Erythroblast (primary cell): ENCODE results near the gene AQP11.
A peak's percentile ranks its signal among the peaks of the same experiment; 100 is the strongest.
"Not testable (repeated sequence)": the region's sequence is repeated elsewhere in the genome, so short reads cannot be mapped to it uniquely, and the experiment has no call there.

Experiments
- DNase-seq, 2 experiments: peaks; one replicate each; lab custom pipeline; 2025; lab: John Stamatoyannopoulos, UW
- GATA1 ChIP-seq: IDR thresholded peaks from 2 replicates; pipeline ENCODE4 v1.6.1; 2011; ENCODE audit warnings: low read depth, mild to moderate bottlenecking, control low read depth, low read length, moderate library complexity
- POLR2A ChIP-seq: IDR thresholded peaks from 2 replicates; pipeline ENCODE4 v1.6.1; 2011; ENCODE audit warnings: mild to moderate bottlenecking, low read length

Gene AQP11

DNA sequence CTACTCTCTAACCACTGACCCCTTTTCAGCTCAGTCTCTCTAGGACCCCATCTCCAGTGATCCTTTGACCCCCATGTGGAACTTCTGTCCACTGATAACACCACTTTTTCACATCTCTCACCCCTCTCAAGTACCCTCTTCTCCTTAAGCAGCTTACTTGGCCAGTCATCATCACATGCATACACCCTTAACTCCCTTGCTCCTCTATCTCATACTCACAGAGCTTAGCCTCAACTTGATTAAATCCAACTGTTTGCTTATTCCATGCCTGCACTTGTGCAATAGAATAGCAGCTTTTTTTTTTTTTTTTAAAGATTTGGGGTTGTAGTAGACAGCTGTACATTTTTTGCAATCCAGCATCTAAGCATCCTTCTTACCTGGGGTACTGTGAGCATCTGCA is 22.2 kb downstream of the AQP11 start:
- no peak for TF ChIP-seq POLR2A
- TF ChIP-seq GATA1: no peak
- peak; percentile 76 to 85 for DNase-seq

DNA sequence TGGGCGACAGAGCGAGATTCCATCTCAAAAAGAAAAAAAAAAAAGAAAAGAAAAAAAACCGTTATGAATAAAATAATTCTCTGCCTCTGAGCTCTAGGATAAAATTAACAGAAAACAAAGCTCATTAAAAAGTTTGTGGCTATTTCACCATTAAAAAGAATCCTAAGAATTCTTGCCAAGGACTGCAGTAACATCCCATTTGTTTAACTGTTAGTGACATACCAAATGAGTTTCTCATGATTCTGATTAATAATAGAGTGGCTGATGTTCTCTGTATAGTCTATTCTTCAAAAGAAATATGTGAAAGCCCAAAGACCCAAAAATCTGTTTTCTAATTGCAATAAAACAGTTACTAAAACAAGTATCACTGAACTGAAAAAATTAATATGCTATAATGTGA is 28.1 kb downstream of the AQP11 start:
- DNase-seq: no peak

DNA sequence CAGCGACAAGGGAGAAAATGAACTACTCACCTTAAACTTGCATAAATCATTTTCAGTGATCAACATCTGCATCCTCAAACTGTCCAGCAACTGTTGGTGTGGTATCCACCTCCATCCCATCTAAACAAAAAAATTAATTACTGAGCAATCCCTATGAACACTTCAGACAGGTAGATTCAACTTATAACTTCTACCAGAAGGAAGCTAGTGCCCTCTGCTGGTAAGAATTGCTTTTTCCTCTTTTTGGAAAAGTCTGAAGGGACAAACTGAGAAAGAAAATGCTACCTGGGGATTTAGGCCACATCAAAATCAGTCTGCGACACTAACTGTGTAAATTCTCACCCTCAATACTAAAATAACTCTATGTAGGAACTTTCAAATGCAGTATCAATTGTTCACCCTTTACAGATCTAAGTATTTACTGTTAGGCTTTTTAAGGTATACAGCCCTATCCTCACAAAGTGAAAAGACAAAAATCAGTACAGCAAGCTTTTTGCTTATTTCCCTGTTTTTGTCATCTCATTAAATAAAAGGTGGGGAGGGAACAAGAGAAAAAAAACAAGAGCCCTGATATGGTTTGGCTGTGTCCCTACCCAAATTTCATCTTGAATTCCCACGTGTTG is 29.9 kb downstream of the AQP11 start:
- TF ChIP-seq GATA1 (no peak), POLR2A (no peak)
- peak; percentile 60 to 82 for DNase-seq

More for the DNA sequence above, 28.1 kb downstream of the AQP11 start:
- TF ChIP-seq GATA1 (no peak), POLR2A (no peak)

DNA sequence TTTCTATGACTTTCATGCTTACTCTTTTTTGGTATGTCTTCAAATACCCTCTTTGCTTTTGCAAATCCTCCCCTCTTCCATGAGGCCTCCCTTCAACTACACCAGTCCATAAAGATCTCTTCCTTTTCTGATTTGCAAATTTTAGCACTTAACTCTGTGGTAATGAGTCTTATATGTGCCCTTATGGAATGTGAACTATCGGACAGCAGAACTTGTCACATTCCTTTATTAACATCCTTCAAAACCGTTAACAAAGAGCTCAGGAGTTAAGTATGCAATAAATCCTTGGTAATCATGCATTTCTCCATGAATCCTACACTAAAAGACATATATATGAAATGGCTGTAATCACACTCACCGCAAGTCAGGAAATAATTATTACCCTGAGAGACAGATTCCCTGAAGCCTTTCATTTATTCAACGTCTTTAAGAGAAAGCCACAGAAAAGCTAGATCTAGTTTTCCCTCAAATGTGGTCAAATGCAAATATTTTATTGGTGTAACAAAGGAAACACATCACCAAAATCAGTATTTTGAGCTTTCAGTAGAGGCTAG is 40.5 kb downstream of the AQP11 start:
- no peak for DNase-seq
- TF ChIP-seq GATA1 (no peak), POLR2A (no peak)

DNA sequence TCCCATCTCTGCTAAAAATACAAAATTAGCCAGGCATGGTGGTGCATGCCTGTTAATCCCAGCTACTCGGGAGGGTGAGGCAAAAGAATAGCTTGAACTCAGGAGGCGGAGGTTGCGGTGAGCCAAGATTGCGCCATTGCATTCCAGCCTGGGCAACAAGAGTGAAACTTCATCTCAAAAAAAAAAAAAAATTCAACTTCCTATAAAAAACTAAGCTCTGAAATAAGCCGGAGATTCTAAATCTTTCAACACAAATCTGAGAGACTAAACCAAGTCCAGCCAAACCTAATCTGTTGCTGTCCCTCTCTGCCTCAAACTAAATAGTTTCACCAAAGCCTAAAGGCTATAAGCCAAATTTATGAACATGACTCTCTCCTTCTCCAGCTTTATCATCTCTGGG is 44.2 kb downstream of the AQP11 start:
- not testable (repeated sequence) for DNase-seq

DNA sequence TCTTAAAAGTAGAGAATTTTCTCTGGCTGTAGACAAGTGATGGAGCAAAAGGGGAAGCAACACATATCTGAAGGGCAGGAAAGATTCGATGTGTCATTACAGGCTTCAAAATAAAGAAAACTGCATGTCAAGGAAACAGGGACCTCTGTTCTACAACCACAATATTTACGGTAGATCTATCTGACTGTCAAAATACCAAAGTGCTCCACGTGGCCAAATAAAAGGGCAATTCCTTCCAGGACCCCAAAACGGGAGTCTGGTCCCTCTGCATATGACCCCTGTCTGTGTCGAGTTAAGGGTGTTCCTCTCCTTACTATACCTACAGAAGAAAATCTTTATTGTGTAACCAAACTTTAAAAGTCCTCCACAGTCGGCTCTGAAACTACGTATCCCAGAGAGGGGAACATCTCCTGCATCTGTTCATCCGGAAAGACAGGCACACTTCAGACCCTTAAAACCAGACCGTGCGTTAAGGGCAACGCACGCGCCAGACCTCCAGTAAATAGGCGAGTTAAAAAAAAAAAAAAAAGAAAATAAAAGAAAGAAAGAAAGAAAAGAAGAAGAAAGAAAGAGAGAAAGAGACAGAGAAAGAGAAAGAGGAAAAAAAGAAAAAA is 47.1 kb downstream of the AQP11 start:
- TF ChIP-seq POLR2A (no peak), GATA1 (no peak)
- DNase-seq: peak; percentile 52

DNA sequence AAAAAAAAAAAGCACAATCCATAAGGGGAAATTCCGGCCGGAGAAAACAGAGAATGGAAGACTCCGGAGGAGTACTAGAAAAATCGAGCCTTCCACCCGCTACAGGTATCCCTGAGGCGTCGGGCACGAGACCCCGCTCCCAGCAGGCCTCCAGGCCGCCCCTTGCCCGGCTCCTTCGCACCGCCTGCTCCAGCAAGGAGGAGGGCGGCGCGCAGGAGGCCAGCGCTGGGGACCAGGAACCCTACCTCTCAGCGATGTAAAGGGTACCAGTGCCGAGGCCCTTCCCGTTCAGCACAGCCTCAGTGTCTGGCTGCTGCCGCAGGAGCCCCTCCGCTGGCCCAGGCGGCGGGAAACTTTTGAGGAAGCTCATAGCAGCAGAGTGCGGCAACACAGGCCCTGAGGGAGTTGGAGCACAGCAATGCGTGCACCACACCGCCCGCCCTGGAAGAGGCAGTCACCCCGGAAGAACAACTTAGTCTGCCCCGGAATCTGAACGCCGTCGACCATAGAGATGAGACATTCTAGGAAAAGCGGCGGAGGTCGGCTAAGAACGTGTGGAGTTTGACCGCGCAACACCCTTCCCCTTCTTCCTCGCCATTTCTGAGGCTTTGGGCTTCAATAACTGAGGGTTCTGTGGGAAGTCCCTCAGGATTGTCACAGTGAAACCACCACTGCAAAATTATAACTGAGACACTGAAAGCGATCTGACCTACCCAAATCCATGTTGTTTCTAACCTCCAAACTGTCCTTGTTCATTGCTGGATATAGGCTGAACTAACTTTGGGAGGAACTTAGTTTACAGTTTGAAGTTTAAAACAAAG is 47.8 kb downstream of the AQP11 start, which contains the start of gene CLNS1A:
Gene CLNS1A, minus strand, starts transcription at position 450 of the 821 bp plus-strand sequence. Its CDS starts 80 bp downstream, at position 370.
- TF ChIP-seq GATA1: no peak
- peak; percentile 95 for TF ChIP-seq POLR2A
- DNase-seq: peak; percentile 90 to 92

DNA sequence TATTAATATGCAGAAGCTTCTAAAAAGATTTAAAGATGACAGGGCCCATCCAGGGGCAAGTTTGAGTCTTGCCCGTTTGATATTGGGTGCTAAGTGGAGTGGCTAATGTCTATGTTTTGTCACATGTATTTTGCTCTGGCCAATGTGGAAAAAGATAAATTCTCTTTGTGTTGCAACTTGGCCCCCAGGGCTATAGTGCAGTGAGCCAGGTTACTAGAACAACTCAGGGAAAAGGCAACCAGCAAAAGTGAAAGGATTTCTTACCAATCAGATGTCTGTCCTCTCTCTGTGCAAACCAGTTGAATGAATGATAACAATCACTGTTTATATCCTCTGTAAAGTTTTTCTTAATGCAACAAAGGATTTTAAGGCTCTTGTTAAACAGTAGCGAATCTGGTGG is 52.5 kb downstream of the AQP11 start:
- TF ChIP-seq GATA1 (no peak), POLR2A (no peak)
- DNase-seq: no peak

DNA sequence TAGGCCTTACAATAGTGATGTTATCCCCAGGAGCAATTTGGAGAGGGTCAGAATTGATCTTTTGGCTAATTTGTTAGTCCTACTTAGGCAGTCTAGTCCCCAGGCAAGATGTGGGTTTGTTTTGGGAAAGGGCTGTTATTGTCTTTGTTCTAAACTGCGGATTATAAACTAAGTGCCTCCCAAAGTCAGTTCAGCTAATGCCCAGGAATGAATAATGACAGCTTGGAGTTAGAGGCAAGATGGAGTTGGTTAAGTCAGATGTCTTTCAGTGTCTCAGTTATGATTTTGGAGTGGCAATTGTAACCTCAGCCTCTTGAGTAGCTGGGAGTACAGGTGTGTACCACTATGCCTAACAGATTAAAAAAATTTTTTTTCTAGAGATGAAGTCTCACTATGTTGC is 55.1 kb downstream of the AQP11 start:
- TF ChIP-seq GATA1: no peak
- no peak for TF ChIP-seq POLR2A
- no peak for DNase-seq

DNA sequence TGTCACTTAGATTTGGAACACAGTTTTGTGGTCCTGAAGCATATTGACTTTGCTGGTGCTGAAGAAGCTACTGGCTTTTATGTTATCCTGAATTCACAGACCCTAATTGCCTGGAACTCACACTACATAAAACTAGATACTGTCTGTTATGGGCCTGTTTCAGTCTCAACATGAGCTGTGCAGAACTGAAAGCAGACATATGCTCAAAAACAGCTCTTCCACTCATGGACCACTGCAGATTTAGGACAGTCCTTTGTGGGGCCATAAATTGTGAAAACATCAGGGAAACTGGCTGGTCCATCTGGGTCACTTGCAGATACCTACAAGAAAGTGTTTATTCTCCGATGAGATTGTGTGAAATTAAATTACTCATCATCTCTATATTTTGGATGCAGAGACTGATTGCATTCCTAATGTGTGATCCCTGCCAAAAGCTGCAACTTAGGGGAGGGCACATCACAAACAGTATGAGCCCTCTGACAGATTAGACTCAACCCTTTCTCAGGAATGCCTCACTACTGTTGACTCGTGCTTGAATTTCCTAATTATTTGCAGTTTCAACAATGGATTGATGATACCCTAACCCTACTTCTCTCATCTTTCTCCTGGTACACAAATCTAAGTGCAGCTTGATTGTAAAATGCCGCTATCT is 58.0 kb downstream of the AQP11 start:
- TF ChIP-seq GATA1 (no peak), POLR2A (no peak)
- DNase-seq: no peak

DNA sequence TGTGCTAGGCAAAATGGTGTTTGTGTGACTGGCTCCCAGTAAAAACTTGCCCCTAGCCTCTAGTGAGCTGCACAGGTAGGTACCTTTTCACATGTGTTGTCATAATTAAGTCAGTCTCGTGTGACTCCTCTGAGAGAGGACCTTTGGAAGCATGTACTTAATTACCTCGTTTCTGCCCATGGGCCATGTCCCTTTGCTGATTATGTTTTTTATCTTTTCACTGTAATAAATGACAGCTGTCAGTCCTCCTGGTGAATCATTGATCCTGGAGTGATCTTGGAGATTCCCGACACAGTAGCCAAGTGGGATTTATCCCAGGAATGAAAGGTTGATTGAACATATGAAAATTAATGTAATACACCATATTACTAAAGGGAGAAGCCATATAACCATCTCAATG is 60.4 kb downstream of the AQP11 start:
- TF ChIP-seq GATA1: no peak
- TF ChIP-seq POLR2A: no peak

DNA sequence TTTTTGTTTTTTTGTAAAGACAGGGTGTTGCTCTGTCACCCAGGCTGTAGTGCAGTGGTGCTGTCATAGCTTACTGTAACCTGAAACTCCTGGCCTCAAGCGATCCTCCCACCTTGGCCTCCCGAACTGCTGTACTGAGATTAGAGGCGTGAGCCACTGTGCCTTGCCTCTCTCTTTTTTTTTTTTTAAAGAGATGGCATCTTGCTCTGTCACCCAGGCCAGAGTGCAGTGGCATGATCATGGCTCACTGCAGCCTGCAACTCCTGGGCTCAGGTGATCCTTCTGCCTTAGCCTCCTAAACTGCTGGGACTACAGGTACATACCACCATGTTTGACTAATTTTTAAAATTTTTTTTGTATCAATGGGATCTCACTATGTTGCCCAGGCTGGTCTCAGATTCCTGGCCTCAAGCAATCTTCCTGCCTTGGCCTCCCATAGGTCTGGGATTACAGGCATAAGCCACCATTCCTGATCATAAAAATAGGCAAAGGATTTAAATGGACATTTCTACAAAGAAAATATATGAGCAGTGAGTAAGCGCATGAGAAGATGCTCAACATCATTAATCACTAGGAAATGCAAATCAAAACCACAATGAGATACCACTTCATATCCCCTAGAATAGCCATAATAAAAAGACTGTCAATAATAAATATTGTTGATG is 65.1 kb downstream of the AQP11 start:
- DNase-seq: no peak

More for the DNA sequence above, 60.4 kb downstream of the AQP11 start:
- DNase-seq: no peak

DNA sequence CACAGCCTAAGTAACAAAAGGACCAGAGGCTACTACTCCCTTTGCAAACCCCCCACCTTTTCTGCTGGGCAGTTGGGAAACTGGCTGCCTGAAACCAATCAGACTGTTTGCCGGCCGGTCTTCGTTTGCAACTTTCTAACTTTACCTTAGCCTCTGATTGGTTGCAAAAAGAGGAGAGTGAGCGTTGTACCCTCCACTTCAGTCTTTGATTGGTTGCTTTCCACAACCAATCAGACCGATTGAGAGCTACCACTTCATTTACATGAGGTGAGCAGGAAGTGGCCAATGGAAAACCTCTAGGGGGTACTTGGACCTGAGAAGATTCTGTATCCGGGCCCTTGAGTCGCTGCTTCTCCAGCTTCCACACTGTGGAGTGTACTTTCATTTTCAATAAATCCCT is 66.6 kb downstream of the AQP11 start:
- DNase-seq: no peak
- TF ChIP-seq GATA1 (no peak), POLR2A (no peak)

More for the DNA sequence above, 65.1 kb downstream of the AQP11 start:
- TF ChIP-seq GATA1 (no peak), POLR2A (no peak)
